Spleen (tissue), 11 donors: ENCODE data around the gene WDR81. TPM values are rescaled to one million over a fixed set of nuclear protein-coding genes. Genes with fewer than 3 reads are reported as not detected.

Experiments
- DNase-seq: peaks from one replicate; pipeline ENCODE4 v3.0.0-alpha.2; 2020
- H3K27ac ChIP-seq, 8 donors: fragments of 200-600 bp; sonication (generic) in 7 of 8; 1 replicate in 4 of 8; 2 replicates in 4 of 8; pipeline versions ENCODE4 v1.5.0 to v1.8.0; 2016 to 2021; ENCODE audit warnings: inconsistent platforms in 4 of 8, mild to moderate bottlenecking in 4 of 8, moderate library complexity in 1 of 8
- H3K27me3 ChIP-seq, 7 donors: fragments of 200-600 bp; sonication (generic) in 6 of 7; replicated peaks in 1 of 7; 1 replicate in 4 of 7; 2 replicates in 3 of 7; pipeline versions ENCODE4 v1.5.0 to v1.8.0; 2016 to 2021; ENCODE audit warnings: inconsistent platforms in 3 of 7, mild to moderate bottlenecking in 1 of 7
- H3K36me3 ChIP-seq, 6 donors: fragments of 200-600 bp; sonication (generic) in 5 of 6; 1 replicate in 4 of 6; 2 replicates in 2 of 6; pipeline versions ENCODE4 v1.5.0 to v1.8.0; 2016 to 2021; ENCODE audit warnings: inconsistent platforms in 2 of 6
- H3K4me1 ChIP-seq, 6 donors: fragments of 200-600 bp; sonication (generic) in 5 of 6; 1 replicate in 3 of 6; 2 replicates in 3 of 6; pipeline versions ENCODE4 v1.5.0 to v1.8.0; 2016 to 2021; ENCODE audit warnings: inconsistent platforms in 3 of 6
- H3K4me3 ChIP-seq, 8 donors: fragments of 200-600 bp; sonication (generic) in 7 of 8; 1 replicate in 4 of 8; 2 replicates in 4 of 8; pipeline versions ENCODE4 v1.5.0 to v1.8.0; 2016 to 2021; ENCODE audit warnings: inconsistent platforms in 4 of 8, mild to moderate bottlenecking in 4 of 8, moderate library complexity in 2 of 8
- H3K9me3 ChIP-seq, 8 donors: fragments of 200-600 bp; sonication (generic) in 7 of 8; 1 replicate in 4 of 8; 2 replicates in 4 of 8; pipeline versions ENCODE4 v1.5.0 to v1.8.0; 2016 to 2021; ENCODE audit warnings: inconsistent platforms in 4 of 8
- CTCF ChIP-seq, 11 experiments: fragments of 200-600 bp in 7 of 11; fragments of 450-650 bp in 4 of 11; sonication (generic) in 4 of 11; IDR thresholded peaks in 8 of 11; conservative IDR thresholded peaks in 3 of 11; 1 replicate in 7 of 11; 2 replicates in 4 of 11; pipeline versions ENCODE4 v1.4.0 to v1.8.0; 2016 to 2021; ENCODE audit warnings: antibody characterized with exemption in 11 of 11, inconsistent platforms in 4 of 11, mild to moderate bottlenecking in 1 of 11
- POLR2A ChIP-seq, 3 donors: fragments of 450-650 bp; IDR thresholded peaks; one replicate each; pipeline ENCODE4 v1.5.1; 2017; ENCODE audit warnings: antibody characterized with exemption in 3 of 3, mild to moderate bottlenecking in 1 of 3
- POLR2AphosphoS5 ChIP-seq, 3 donors: sonication (generic); formaldehyde crosslinking; IDR thresholded peaks; one replicate each; pipeline ENCODE4 v1.5.1; 2017; ENCODE audit warnings: antibody characterized with exemption in 3 of 3
- WGBS, 5 donors: extraction: QIAGEN DNeasy Blood & Tissue Kit in 3 of 5; methylation state at CpG; one replicate each; pipeline versions ENCODE4 v1.1.5 to v1.1.7; 2013 to 2018; 5-methylcytosine and 5-hydroxymethylcytosine counted together
- intact Hi-C: fragments of 100-400 bp; cut with DNase I; formaldehyde crosslinking; loops from one replicate; pipeline ENCODE4 v1.15.0; 2023; ENCODE audit warnings: low total_unique reads
- polyA plus RNA-seq, 3 donors: library from polyadenylated mRNA; stranded (reverse); fragments of 200-250 nt; gene quantifications; one replicate each; pipeline ENCODE4 v1.2.1, GENCODE V29; 2013
- total RNA-seq, 7 donors: library from RNA; depleted of rRNA in 3 of 7; stranded (reverse); fragments of >200 nt in 3 of 7; fragmentation: NEBNext Ultra II Directional in 4 of 7; extraction: Animal tissue kit (Norgen Biotek cat#: 25700) in 4 of 7; gene quantifications; one replicate each; pipeline versions ENCODE4 v1.1.0 to v1.2.1, GENCODE V29; 2016 to 2021
- donor health status: healthy with polysubstance abuse.
- donor health status: DM: no; HTN: no; CAD: no; lungs with moderate emphysema.
- donor health status: DM: no; HTN: no; CAD: no.
- donor health status: Bipolar disorder and iron deficiency.
- donor health status: healthy.
- donor health status: DM: no; HTN: no; CAD: no.
- donor health status: DM: yes; HTN: yes; CAD: no.

WDR81 gene
- total and polyA plus RNA-seq, 10 donors = 16.2 to 74.7 (median 48.4) TPM

DNA sequence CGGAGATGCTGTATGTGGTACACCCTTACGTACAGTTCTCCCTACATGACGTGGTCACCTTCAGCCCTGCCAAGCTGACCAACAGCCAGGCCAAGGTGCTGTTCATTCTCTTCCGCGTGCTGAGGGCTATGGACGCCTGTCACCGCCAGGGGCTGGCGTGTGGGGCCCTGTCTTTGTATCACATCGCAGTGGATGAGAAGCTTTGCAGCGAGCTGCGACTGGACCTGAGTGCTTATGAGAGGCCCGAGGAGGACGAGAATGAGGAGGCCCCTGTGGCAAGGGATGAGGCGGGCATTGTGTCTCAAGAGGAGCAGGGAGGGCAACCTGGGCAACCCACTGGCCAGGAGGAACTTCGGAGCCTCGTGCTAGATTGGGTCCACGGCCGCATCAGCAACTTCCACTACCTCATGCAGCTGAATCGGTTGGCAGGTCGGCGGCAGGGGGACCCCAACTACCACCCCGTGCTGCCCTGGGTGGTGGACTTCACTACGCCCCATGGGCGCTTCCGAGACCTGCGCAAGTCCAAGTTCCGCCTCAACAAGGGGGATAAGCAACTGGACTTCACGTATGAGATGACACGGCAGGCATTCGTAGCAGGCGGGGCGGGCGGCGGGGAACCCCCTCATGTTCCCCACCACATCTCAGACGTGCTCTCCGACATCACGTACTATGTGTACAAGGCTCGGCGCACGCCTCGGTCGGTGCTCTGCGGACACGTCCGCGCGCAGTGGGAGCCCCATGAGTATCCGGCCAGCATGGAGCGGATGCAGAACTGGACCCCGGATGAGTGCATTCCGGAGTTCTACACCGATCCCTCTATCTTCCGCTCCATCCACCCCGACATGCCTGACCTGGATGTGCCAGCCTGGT lies 1.4 kb downstream of the WDR81 start:
- no peak for TF ChIP-seq POLR2A (IDR thresholded peaks at IDR 0.05)
- TF ChIP-seq POLR2AphosphoS5 (IDR thresholded peaks at IDR 0.05) = no peak
- TF ChIP-seq CTCF (IDR thresholded peaks at IDR 0.05 in 8 of 11, conservative IDR thresholded peaks at IDR 0.05 in 3 of 11) = no peak
- Histone ChIP-seq H3K27me3 (no peaks in the 10 kb centered on the region), H3K4me1 (peaks cover 40 to 98% (median 86%) of the 10 kb centered on the region in 6 donors), H3K9me3 (no peaks in the 10 kb centered on the region), H3K27ac (peak overlapping the region in 6 of 8 donors; percentile 84 to 96 (median 91)), H3K4me3 (peak overlapping the region; percentile 69 to 99 (median 91)), H3K36me3 (peaks cover 0 to 54% (median 37%) of the 10 kb centered on the region in 6 donors)
- peak; percentile 77 for DNase-seq
- 91 to 95% (median 94%) methylated on average over 43 to 54 of the region's 54 CpGs for WGBS, 5 donors
- intact Hi-C loops = no loop called here

GRCh38 chr17:1726626-1727257 lies 2.2 kb downstream of the WDR81 start:
- 78 to 92% (median 86%) methylated on average over 17 to 18 of the region's 18 CpGs for WGBS, 5 donors
- peaks cover 38 to 98% (median 83%) of the 10 kb centered on the region in 6 donors for H3K4me1 ChIP-seq
- TF ChIP-seq CTCF (IDR thresholded peaks at IDR 0.05 in 8 of 11, conservative IDR thresholded peaks at IDR 0.05 in 3 of 11) = no peak
- no peak for TF ChIP-seq POLR2A (IDR thresholded peaks at IDR 0.05)
- no peak for TF ChIP-seq POLR2AphosphoS5 (IDR thresholded peaks at IDR 0.05)

GRCh38 chr17:1727258-1727789 lies 2.8 kb downstream of the WDR81 start:
- intact Hi-C loops = no loop called here

More at GRCh38 chr17:1726626-1727257, 2.2 kb downstream of the WDR81 start:
- Histone ChIP-seq H3K27me3 (no peaks in the 10 kb centered on the region), H3K27ac (no peak overlapping the region), H3K36me3 (peaks cover 0 to 62% (median 42%) of the 10 kb centered on the region in 6 donors), H3K9me3 (no peaks in the 10 kb centered on the region), H3K4me3 (peak overlapping the region in 1 of 8 donors; percentile 99)
- DNase-seq = peak; percentile 77
- intact Hi-C loops = no loop called here

More at GRCh38 chr17:1727258-1727789, 2.8 kb downstream of the WDR81 start:
- H3K27me3 ChIP-seq = no peaks in the 10 kb centered on the region
- DNase-seq = peak; percentile 75
- peaks cover 0 to 68% (median 42%) of the 10 kb centered on the region in 6 donors for H3K36me3 ChIP-seq
- H3K4me3 ChIP-seq = peak overlapping the region in 1 of 8 donors; percentile 99
- H3K27ac ChIP-seq = peak overlapping the region in 2 of 8 donors; percentile 35 to 36
- WGBS, 5 donors = 92 to 97% (median 94%) methylated on average over 13 to 21 of the region's 21 CpGs
- no peaks in the 10 kb centered on the region for H3K9me3 ChIP-seq
- peak in 1 of 3 donors; percentile 30 for TF ChIP-seq POLR2AphosphoS5 (IDR thresholded peaks at IDR 0.05)
- no peak for TF ChIP-seq CTCF (IDR thresholded peaks at IDR 0.05 in 8 of 11, conservative IDR thresholded peaks at IDR 0.05 in 3 of 11)
- peaks cover 38 to 96% (median 84%) of the 10 kb centered on the region in 6 donors for H3K4me1 ChIP-seq
